WERI-Rb-1 (cell line): ENCODE results near the gene CPSF4L.

ENCODE experiments used
- DNase-seq: peaks from one replicate; pipeline ENCODE4 v3.0.0-alpha.2; 2020
- H3K27ac ChIP-seq: fragments of 250-450 bp; sonication (Bioruptor Pico); 2 replicates; pipeline ENCODE4 v1.5.1; 2020; ENCODE audit warnings: mild to moderate bottlenecking, moderate library complexity
- H3K27me3 ChIP-seq: fragments of 250-450 bp; sonication (Bioruptor Pico); 2 replicates; pipeline ENCODE4 v1.5.1; 2021; ENCODE audit warnings: mild to moderate bottlenecking, low read depth, moderate library complexity; ENCODE audit not compliant: insufficient read depth, severe bottlenecking
- H3K36me3 ChIP-seq: fragments of 250-450 bp; sonication (Bioruptor Pico); 2 replicates; pipeline ENCODE4 v1.5.1; 2020; ENCODE audit warnings: mild to moderate bottlenecking, moderate library complexity
- H3K4me3 ChIP-seq: 2 replicates; pipeline ENCODE4 v1.5.1; 2011; ENCODE audit warnings: low read depth, mild to moderate bottlenecking, control low read depth, low read length
- H3K9me3 ChIP-seq: fragments of 250-450 bp; sonication (Bioruptor Pico); 2 replicates; pipeline ENCODE4 v1.5.1; 2021; ENCODE audit warnings: mild to moderate bottlenecking, moderate library complexity; ENCODE audit not compliant: severe bottlenecking
- CTCF ChIP-seq: IDR thresholded peaks from 2 replicates; pipeline ENCODE4 v1.5.1; 2011; ENCODE audit warnings: low read depth, mild to moderate bottlenecking, control low read depth, inconsistent platforms, low read length

Gene CPSF4L

GRCh38 chr17:73210002-73210678 is 51.5 kb downstream of the CPSF4L start:
- peaks cover 62% of the 10 kb centered on the region for H3K36me3 ChIP-seq
- H3K4me3 ChIP-seq = no peak overlapping the region
- H3K27ac ChIP-seq = no peak overlapping the region
- no peaks in the 10 kb centered on the region for H3K27me3 ChIP-seq
- H3K9me3 ChIP-seq = no peaks in the 10 kb centered on the region
- no peak for TF ChIP-seq CTCF
- DNase-seq = no peak

GRCh38 chr17:73209436-73209835 is 52.2 kb downstream of the CPSF4L start:
- TF ChIP-seq CTCF = no peak
- H3K9me3 ChIP-seq = no peaks in the 10 kb centered on the region
- no peak overlapping the region for H3K4me3 ChIP-seq
- no peak overlapping the region for H3K27ac ChIP-seq
- no peaks in the 10 kb centered on the region for H3K27me3 ChIP-seq
- peaks cover 61% of the 10 kb centered on the region for H3K36me3 ChIP-seq
- no peak for DNase-seq

GRCh38 chr17:73208139-73208827 is 53.4 kb downstream of the CPSF4L start:
- DNase-seq = no peak
- no peak overlapping the region for H3K4me3 ChIP-seq

GRCh38 chr17:73205459-73205961 is 56.2 kb downstream of the CPSF4L start:
- no peak for TF ChIP-seq CTCF
- Histone ChIP-seq H3K27me3 (no peaks in the 10 kb centered on the region), H3K9me3 (no peaks in the 10 kb centered on the region), H3K27ac (peak overlapping the region; percentile 7), H3K36me3 (peaks cover 88% of the 10 kb centered on the region), H3K4me3 (no peak overlapping the region)
- no peak for DNase-seq

More at GRCh38 chr17:73208139-73208827, 53.4 kb downstream of the CPSF4L start:
- no peaks in the 10 kb centered on the region for H3K27me3 ChIP-seq
- no peak overlapping the region for H3K27ac ChIP-seq
- no peaks in the 10 kb centered on the region for H3K9me3 ChIP-seq
- no peak for TF ChIP-seq CTCF
- peaks cover 69% of the 10 kb centered on the region for H3K36me3 ChIP-seq

DNA sequence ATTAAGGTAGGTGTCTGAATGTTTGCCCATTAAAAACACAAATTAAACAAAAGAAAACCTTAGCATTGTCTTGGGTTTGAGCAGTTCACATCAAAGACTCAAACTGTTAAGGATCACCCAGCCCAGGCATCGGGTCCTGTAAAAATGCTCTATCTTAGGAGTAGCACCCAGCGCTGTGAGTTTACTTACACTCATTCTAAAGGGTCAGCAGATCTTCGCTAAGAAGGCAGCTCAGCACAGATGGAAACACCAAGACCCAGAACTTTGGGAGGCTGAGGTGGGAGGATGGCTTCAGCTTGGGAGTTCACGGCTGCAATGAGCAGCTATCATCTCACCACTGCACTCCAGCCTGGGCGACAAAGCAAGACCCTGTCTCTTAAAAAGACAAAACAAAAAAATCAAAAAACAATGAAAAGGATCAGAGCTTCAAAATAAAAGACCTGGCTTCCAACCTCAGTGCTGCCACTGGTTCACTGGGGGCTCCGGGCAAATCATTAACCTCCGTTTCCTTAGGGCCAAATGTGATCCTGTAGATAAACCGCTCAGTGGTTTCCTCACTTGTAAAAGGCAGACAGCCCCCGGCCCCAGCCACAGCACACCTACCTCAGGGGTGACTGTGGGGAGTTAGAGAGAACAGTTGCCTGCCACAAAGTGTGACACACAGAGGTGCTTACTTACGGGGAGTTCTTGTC is 57.7 kb downstream of the CPSF4L start:
- Histone ChIP-seq H3K27me3 (no peaks in the 10 kb centered on the region), H3K4me3 (no peak overlapping the region), H3K9me3 (no peaks in the 10 kb centered on the region), H3K27ac (no peak overlapping the region), H3K36me3 (peaks cover 92% of the 10 kb centered on the region)
- no peak for DNase-seq
- TF ChIP-seq CTCF = no peak
